CD14-positive monocyte (primary cell): ENCODE results near the gene BMP2K. TPM values are rescaled to one million over a fixed set of nuclear protein-coding genes. Genes with fewer than 3 reads are reported as not detected.

Experiments used
- DNase-seq, 3 donors: peaks; one replicate each; pipeline ENCODE4 v3.0.0-alpha.2; 2011 to 2022
- H2AFZ ChIP-seq: 2 replicates; pipeline ENCODE4 v1.6.0; 2012; ENCODE audit warnings: mild to moderate bottlenecking, low read depth, low read length, inconsistent platforms; ENCODE audit not compliant: insufficient read depth, poor library complexity, severe bottlenecking
- H3K27ac ChIP-seq, 2 donors: 1 replicate in 1 of 2; 2 replicates in 1 of 2; pipeline ENCODE4 v1.5.1; 2012 to 2013; ENCODE audit warnings: low read length in 2 of 2, control low read depth in 1 of 2, inconsistent platforms in 1 of 2, low read depth in 1 of 2, mild to moderate bottlenecking in 1 of 2
- H3K27me3 ChIP-seq, 2 donors: one replicate each; pipeline versions ENCODE4 v1.6.0 to v1.6.1; 2011 to 2013; ENCODE audit warnings: low read length in 2 of 2; ENCODE audit not compliant: control insufficient read depth in 2 of 2, insufficient read depth in 2 of 2
- H3K36me3 ChIP-seq, 2 donors: replicated peaks in 1 of 2; 1 replicate in 1 of 2; 2 replicates in 1 of 2; pipeline versions ENCODE4 v1.5.1 to v1.6.1; 2012 to 2013; ENCODE audit warnings: low read length in 2 of 2, control low read depth in 1 of 2, inconsistent platforms in 1 of 2, mild to moderate bottlenecking in 1 of 2; ENCODE audit not compliant: insufficient read depth in 2 of 2, control insufficient read depth in 1 of 2
- H3K4me1 ChIP-seq, 2 donors: 1 replicate in 1 of 2; 2 replicates in 1 of 2; pipeline versions ENCODE4 v1.5.1 to v1.6.1; 2012 to 2013; ENCODE audit warnings: low read length in 2 of 2, control low read depth in 1 of 2, inconsistent platforms in 1 of 2, mild to moderate bottlenecking in 1 of 2, moderate library complexity in 1 of 2; ENCODE audit not compliant: insufficient read depth in 2 of 2, control insufficient read depth in 1 of 2
- H3K4me2 ChIP-seq: replicated peaks from 2 replicates; pipeline ENCODE3; 2012; ENCODE audit warnings: low read length, moderate library complexity, mild to moderate bottlenecking; ENCODE audit not compliant: poor library complexity, severe bottlenecking; ENCODE audit errors: extremely low read depth
- H3K4me3 ChIP-seq, 3 experiments: fragments of 200-600 bp in 1 of 3; sonication (generic) in 1 of 3; replicated peaks in 1 of 3; 1 replicate in 2 of 3; 2 replicates in 1 of 3; pipeline ENCODE4 v1.5.1; 2011 to 2013; ENCODE audit warnings: low read length in 3 of 3, mild to moderate bottlenecking in 3 of 3, control low read depth in 2 of 3, low read depth in 2 of 3, inconsistent platforms in 1 of 3, moderate library complexity in 1 of 3
- H3K79me2 ChIP-seq: 2 replicates; pipeline ENCODE4 v1.6.0; 2012; ENCODE audit warnings: mild to moderate bottlenecking, control low read depth, inconsistent platforms, low read length, moderate library complexity; ENCODE audit not compliant: insufficient read depth
- H3K9ac ChIP-seq: 2 replicates; pipeline ENCODE4 v1.6.0; 2017; ENCODE audit warnings: low read length, mild to moderate bottlenecking; ENCODE audit not compliant: insufficient read depth, poor library complexity, severe bottlenecking
- H3K9me3 ChIP-seq, 2 donors: replicated peaks in 1 of 2; 1 replicate in 1 of 2; 2 replicates in 1 of 2; pipeline versions ENCODE4 v1.5.1 to v1.6.1; 2012 to 2013; ENCODE audit warnings: low read length in 2 of 2, control low read depth in 1 of 2; ENCODE audit not compliant: control insufficient read depth in 1 of 2, insufficient read depth in 1 of 2
- H4K20me1 ChIP-seq: 2 replicates; pipeline ENCODE4 v1.6.0; 2012; ENCODE audit warnings: mild to moderate bottlenecking, low read length, control low read depth, moderate library complexity; ENCODE audit not compliant: insufficient read depth
- H3K27ac Mint-ChIP-seq, 7 donors: one replicate each; pipeline ENCODE4 v1.8.0; 2020; ENCODE audit warnings: mild to moderate bottlenecking in 7 of 7, mixed read lengths in 7 of 7, moderate library complexity in 6 of 7, inconsistent platforms in 2 of 7
- H3K27me3 Mint-ChIP-seq, 3 donors: one replicate each; pipeline ENCODE4 v1.8.0; 2021 to 2022; ENCODE audit warnings: low read depth in 3 of 3, mild to moderate bottlenecking in 3 of 3, mixed read lengths in 3 of 3, moderate library complexity in 3 of 3, inconsistent platforms in 1 of 3
- H3K36me3 Mint-ChIP-seq, 2 donors: one replicate each; pipeline ENCODE4 v1.8.0; 2020; ENCODE audit warnings: mixed read lengths in 2 of 2, inconsistent platforms in 1 of 2, mild to moderate bottlenecking in 1 of 2
- H3K4me1 Mint-ChIP-seq: one replicate; pipeline ENCODE4 v1.8.0; 2020; ENCODE audit warnings: mild to moderate bottlenecking, mixed read lengths
- H3K4me3 Mint-ChIP-seq, 2 donors: one replicate each; pipeline ENCODE4 v1.8.0; 2020; ENCODE audit warnings: mild to moderate bottlenecking in 2 of 2, mixed read lengths in 2 of 2, moderate library complexity in 1 of 2
- H3K9me3 Mint-ChIP-seq, 7 donors: one replicate each; pipeline ENCODE4 v1.8.0; 2020 to 2022; ENCODE audit warnings: mixed read lengths in 7 of 7, mild to moderate bottlenecking in 6 of 7, moderate library complexity in 6 of 7, inconsistent platforms in 2 of 7
- WGBS: methylation state at CpG from one replicate; pipeline ENCODE4 v1.1.5; 2013; ENCODE audit warnings: missing lambda C conversion rate; ENCODE audit not compliant: insufficient coverage; 5-methylcytosine and 5-hydroxymethylcytosine counted together
- intact Hi-C, 2 donors: fragments of 100-400 bp; cut with micrococcal nuclease; formaldehyde crosslinking; loops; one replicate each; pipeline versions ENCODE4 v1.15.0 to v1.15.1; 2023
- polyA plus RNA-seq, 3 donors: library from polyadenylated mRNA; depleted of rRNA in 1 of 3; unstranded in 2 of 3; stranded (reverse) in 1 of 3; fragments of 300-500 nt in 2 of 3; fragments of >200 nt in 1 of 3; fragmentation: Illumina TruSeq in 2 of 3; gene quantifications; 1 replicate in 2 of 3; 2 replicates in 1 of 3; pipeline ENCODE4 v1.2.3, GENCODE V29; 2012 to 2021
- TF ChIP-seq, protein P1 (sequence below): fragments of 200-600 bp; IDR thresholded peaks from one replicate; pipeline ENCODE4 v1.8.0; 2022; ENCODE audit warnings: antibody characterized with exemption, mild to moderate bottlenecking

Gene BMP2K
- polyA plus RNA-seq, 3 donors = 11.8 to 39.7 (median 21.6) TPM

DNA sequence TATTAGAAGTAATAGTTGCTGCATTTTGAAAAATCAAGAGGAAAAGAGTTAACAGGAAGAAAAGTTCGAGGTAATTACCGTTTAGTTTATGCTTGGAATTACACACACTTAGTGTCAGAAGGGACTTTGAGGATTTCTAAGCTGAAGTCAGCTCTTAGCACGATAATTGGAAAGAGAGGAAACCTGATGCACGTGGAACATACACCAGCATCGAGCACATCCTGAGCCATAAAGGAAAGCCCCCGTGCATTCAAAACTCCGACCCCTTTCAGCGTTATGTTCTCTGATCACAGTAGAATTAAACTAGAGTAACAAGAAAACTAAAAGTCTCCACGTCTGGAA, 163.5 kb downstream of the BMP2K start:
- Histone ChIP-seq H3K27ac (peak overlapping the region in 1 of 2 donors; percentile 69), H3K9ac (peak overlapping the region; percentile 74), H3K4me1 (peaks cover 36 to 46% of the 10 kb centered on the region in 2 donors), H3K79me2 (no peaks in the 10 kb centered on the region), H3K27me3 (no peaks in the 10 kb centered on the region), H2AFZ (peak overlapping the region; percentile 73), H3K4me3 (peak overlapping the region; percentile 50 to 100 (median 80)), H3K9me3 (no peaks in the 10 kb centered on the region), H3K4me2 (peak overlapping the region; percentile 86), H4K20me1 (no peaks in the 10 kb centered on the region), H3K36me3 (no peaks in the 10 kb centered on the region)
- peaks cover 42% of the 10 kb centered on the region for H3K4me1 Mint-ChIP-seq
- intact Hi-C loops = no loop called here
- H3K27me3 Mint-ChIP-seq = peaks cover 0 to 5% (median 2%) of the 10 kb centered on the region in 3 donors
- peak overlapping the region in 6 of 7 donors; percentile 33 to 81 (median 66) for H3K27ac Mint-ChIP-seq
- H3K9me3 Mint-ChIP-seq = peaks cover 0 to 4% (median 0%) of the 10 kb centered on the region in 7 donors
- peak overlapping the region; percentile 79 to 87 for H3K4me3 Mint-ChIP-seq
- 0% methylated on average over 3 of the region's 9 CpGs for WGBS
- TF ChIP-seq, protein P1, sequence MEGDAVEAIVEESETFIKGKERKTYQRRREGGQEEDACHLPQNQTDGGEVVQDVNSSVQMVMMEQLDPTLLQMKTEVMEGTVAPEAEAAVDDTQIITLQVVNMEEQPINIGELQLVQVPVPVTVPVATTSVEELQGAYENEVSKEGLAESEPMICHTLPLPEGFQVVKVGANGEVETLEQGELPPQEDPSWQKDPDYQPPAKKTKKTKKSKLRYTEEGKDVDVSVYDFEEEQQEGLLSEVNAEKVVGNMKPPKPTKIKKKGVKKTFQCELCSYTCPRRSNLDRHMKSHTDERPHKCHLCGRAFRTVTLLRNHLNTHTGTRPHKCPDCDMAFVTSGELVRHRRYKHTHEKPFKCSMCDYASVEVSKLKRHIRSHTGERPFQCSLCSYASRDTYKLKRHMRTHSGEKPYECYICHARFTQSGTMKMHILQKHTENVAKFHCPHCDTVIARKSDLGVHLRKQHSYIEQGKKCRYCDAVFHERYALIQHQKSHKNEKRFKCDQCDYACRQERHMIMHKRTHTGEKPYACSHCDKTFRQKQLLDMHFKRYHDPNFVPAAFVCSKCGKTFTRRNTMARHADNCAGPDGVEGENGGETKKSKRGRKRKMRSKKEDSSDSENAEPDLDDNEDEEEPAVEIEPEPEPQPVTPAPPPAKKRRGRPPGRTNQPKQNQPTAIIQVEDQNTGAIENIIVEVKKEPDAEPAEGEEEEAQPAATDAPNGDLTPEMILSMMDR = no peak
- DNase-seq = peak in 2 of 3 donors; percentile 12 to 22
- H3K36me3 Mint-ChIP-seq = no peaks in the 10 kb centered on the region

DNA sequence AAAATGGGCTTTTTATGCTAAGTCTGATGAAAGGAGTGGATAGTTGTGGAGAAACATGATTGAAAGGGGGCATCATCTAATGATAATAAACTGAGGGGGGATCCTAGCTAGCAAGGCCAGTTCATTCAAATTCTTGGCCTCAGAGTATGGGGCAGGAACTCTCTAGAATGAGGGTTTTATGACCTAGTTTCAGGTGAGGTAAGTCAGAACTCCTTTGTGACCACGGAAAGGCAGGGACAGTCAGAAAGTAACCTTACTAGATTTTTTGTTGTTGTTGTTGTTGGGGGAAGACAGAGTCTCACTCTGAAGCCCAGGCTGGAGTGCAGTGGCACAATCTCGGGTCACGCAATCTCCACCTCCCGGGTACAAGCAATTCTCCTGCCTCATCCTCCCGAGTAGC, 164.6 kb downstream of the BMP2K start:
- no peaks in the 10 kb centered on the region for H4K20me1 ChIP-seq
- H3K79me2 ChIP-seq = no peaks in the 10 kb centered on the region
- 100% methylated on average over 4 of the region's 5 CpGs for whole genome bisulfite sequencing
- no peak overlapping the region for H3K27ac ChIP-seq
- no peak overlapping the region for H2AFZ ChIP-seq
- TF ChIP-seq, protein P1 = no peak
- H3K27ac Mint-ChIP-seq = peak overlapping the region in 2 of 7 donors; percentile 5 to 52
- no peak overlapping the region for H3K9ac ChIP-seq
- peaks cover 0 to 4% (median 0%) of the 10 kb centered on the region in 7 donors for H3K9me3 Mint-ChIP-seq
- no peaks in the 10 kb centered on the region for H3K36me3 Mint-ChIP-seq
- no peak overlapping the region for H3K4me3 Mint-ChIP-seq
- H3K4me1 Mint-ChIP-seq = peaks cover 42% of the 10 kb centered on the region
- H3K9me3 ChIP-seq = no peaks in the 10 kb centered on the region
- H3K4me2 ChIP-seq = no peak overlapping the region
- DNase-seq = no peak
- no peak overlapping the region for H3K4me3 ChIP-seq
- peaks cover 0 to 6% (median 2%) of the 10 kb centered on the region in 3 donors for H3K27me3 Mint-ChIP-seq
- H3K36me3 ChIP-seq = no peaks in the 10 kb centered on the region
- no peaks in the 10 kb centered on the region for H3K27me3 ChIP-seq
- intact Hi-C loops = no loop called here
- H3K4me1 ChIP-seq = peaks cover 36 to 46% of the 10 kb centered on the region in 2 donors
